HG03135 (cell line): ENCODE data around the gene SDC3.
"Not testable (repeated sequence)": the region's sequence is repeated elsewhere in the genome, so short reads cannot be mapped to it uniquely, and the experiment has no call there.

Experiments used
- ATAC-seq: cut with Tn5 transposase; IDR thresholded peaks from one replicate; pipeline ENCODE4 v1.9.1; 2021; ENCODE audit warnings: mild to moderate bottlenecking, moderate library complexity; ENCODE audit not compliant: unreplicated experiment

SDC3 gene

GRCh38 chr1:30877205-30877912, 31.2 kb downstream of the SDC3 start:
- no peak for ATAC-seq

GRCh38 chr1:30876451-30877204, 31.9 kb downstream of the SDC3 start:
- no peak for ATAC-seq

GRCh38 chr1:30875916-30876315, 32.6 kb downstream of the SDC3 start:
- no peak for ATAC-seq

- no peak for ATAC-seq
These were observed 33.4 kb downstream of the SDC3 start for GRCh38 chr1:30875197-30875596.

- no peak for ATAC-seq
These were observed 34.4 kb downstream of the SDC3 start for GRCh38 chr1:30874176-30874575.

GRCh38 chr1:30872948-30873263, 35.7 kb downstream of the SDC3 start:
- ATAC-seq: no peak

GRCh38 chr1:30872033-30872947, 36.3 kb downstream of the SDC3 start:
- ATAC-seq: no peak

- ATAC-seq: no peak
These were observed 37.2 kb downstream of the SDC3 start for GRCh38 chr1:30871276-30871871.

GRCh38 chr1:30870656-30871055, 37.9 kb downstream of the SDC3 start:
- no peak for ATAC-seq

- ATAC-seq: no peak
These were observed 38.5 kb downstream of the SDC3 start for GRCh38 chr1:30870035-30870434.

GRCh38 chr1:30868833-30869435, 39.6 kb downstream of the SDC3 start:
- ATAC-seq: no peak

GRCh38 chr1:30868057-30868456, 40.5 kb downstream of the SDC3 start:
- ATAC-seq: not testable (repeated sequence)

- no peak for ATAC-seq
These were observed 41.0 kb downstream of the SDC3 start for GRCh38 chr1:30867537-30867936.

- no peak for ATAC-seq
These were observed 42.0 kb downstream of the SDC3 start for GRCh38 chr1:30866594-30866993.

- no peak for ATAC-seq
These were observed 43.9 kb downstream of the SDC3 start for GRCh38 chr1:30864681-30865080.

- ATAC-seq: no peak
These were observed 44.5 kb downstream of the SDC3 start for GRCh38 chr1:30863858-30864604.

- ATAC-seq: no peak
These were observed 48.3 kb downstream of the SDC3 start for GRCh38 chr1:30860320-30860652.

GRCh38 chr1:30857964-30858363, 50.6 kb downstream of the SDC3 start:
- ATAC-seq: no peak

- ATAC-seq: no peak
These were observed 51.5 kb downstream of the SDC3 start for GRCh38 chr1:30857062-30857461.

- ATAC-seq: no peak
These were observed 52.2 kb downstream of the SDC3 start for GRCh38 chr1:30856260-30856790.
